ENCODE results near the gene AMN1.
"Not testable (repeated sequence)": the region's sequence is repeated elsewhere in the genome, so short reads cannot be mapped to it uniquely, and the experiment has no call there.

Gene AMN1

DNA sequence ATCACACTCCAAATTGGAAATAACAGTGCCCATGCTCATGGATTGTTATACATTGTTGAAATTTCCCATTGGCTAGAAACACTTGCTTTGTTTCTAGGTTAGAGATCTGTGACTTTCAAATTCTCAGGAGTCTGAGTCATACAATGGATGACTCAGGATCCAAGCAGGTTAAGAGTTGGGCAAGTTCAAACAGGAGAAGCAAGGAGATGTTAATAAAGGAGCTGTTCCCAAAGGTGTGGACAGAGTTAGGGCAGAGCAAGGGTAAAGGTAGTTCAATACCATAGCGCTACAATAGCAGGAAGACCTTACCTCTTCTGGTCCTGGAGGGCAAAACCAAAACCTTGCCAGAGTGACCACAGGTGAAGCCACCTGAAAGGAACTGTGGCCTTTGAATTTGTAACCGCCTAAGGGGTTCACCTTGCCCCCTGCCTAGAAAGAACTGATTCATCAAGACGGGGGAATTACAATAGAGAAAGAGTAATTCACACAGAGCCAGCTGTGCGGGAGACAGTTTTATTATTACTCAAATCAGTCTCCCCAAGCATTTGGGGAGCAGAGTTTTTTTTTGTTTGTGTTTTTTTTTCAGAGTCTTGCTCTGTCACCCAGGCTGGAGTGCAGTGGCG lies 4.2 kb upstream of the AMN1 start:
- TF ChIP-seq, protein P1, sequence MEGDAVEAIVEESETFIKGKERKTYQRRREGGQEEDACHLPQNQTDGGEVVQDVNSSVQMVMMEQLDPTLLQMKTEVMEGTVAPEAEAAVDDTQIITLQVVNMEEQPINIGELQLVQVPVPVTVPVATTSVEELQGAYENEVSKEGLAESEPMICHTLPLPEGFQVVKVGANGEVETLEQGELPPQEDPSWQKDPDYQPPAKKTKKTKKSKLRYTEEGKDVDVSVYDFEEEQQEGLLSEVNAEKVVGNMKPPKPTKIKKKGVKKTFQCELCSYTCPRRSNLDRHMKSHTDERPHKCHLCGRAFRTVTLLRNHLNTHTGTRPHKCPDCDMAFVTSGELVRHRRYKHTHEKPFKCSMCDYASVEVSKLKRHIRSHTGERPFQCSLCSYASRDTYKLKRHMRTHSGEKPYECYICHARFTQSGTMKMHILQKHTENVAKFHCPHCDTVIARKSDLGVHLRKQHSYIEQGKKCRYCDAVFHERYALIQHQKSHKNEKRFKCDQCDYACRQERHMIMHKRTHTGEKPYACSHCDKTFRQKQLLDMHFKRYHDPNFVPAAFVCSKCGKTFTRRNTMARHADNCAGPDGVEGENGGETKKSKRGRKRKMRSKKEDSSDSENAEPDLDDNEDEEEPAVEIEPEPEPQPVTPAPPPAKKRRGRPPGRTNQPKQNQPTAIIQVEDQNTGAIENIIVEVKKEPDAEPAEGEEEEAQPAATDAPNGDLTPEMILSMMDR (IDR thresholded peaks at IDR 0.05; ENCODE audit: borderline replicate concordance, insufficient read depth, low read depth, low read length), result no peak
- no peak overlapping the region for H3K4me3 ChIP-seq (ENCODE audit: low read depth, low read length)

DNA sequence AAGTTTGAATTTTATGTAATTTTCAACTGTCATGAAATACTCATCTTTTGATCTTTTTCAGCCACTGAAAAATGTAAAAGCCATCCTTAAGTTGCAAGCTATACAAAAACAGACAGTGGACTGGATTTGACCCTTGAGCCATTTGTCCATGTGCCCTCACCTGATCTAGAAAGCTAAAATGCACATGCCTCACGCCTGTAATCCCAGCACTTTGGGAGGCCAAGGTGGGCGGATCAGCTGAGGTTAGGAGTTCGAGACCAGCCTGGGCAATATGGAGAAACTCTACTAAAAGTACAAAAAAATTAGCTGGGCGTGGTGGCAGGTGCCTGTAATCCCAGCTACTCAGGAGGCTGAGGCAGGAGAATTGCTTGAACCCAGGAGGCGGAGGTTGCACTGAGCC lies 2.4 kb upstream of the AMN1 start:
- not testable (repeated sequence) for H3K4me3 ChIP-seq (ENCODE audit: low read depth, low read length)

DNA sequence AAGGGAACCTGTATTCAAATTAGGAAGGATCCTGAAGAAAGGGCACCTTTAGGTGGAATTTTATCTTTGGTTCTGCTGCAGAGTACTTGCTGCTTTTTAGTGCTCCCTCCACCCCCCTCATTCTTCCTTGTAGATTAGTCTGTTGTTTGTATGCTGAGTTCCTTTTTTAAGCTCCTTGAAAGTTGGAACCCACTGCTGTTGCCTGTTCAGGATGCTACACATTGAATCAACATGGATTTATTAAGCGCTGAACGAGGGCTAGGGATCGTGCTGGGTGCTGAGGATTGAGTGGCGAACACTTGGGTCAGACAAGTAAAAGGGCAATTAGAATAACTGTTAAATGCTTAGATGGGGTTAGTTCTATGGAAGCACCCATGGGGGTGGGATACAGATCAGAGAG lies 884 bp upstream of the AMN1 start:
- TF ChIP-seq, protein P1 (IDR thresholded peaks at IDR 0.05; ENCODE audit: borderline replicate concordance, insufficient read depth, low read depth, low read length), result no peak
- H3K4me3 ChIP-seq (ENCODE audit: low read depth, low read length), result peak overlapping the region; percentile 60

DNA sequence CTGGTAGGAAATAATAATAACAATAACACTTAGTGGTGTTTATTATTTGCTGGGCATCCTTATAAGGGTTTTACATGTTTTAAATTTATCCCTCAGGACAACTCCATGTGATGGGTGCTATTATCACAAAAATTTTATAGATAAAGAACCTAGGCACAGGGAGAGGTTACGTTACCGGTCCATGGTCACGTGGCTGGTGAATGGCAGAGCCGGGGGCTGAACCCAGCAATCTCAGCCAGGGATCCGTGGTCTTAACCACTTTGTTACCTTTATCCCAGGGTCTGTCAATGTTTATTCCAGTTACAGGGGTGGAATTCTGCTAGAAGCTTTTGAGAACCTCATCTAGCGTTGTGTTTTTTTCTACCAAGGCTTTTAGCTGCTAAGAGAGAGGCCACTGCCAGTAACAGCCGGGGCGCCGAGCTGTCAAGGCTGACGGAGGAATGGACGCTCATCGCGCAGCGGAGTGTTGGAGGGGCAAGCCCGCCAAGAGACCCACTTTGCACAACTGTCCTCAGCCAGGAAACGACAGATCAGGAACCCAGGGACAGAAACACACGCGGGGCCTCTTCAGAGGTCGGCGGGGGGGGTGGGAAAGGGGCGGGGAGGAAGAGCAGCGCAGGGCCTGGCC lies 418 bp downstream of the AMN1 start:
- TF ChIP-seq, protein P1 (IDR thresholded peaks at IDR 0.05; ENCODE audit: borderline replicate concordance, insufficient read depth, low read depth, low read length), result no peak
- peak overlapping the region; percentile 73 for H3K4me3 ChIP-seq (ENCODE audit: low read depth, low read length)

DNA sequence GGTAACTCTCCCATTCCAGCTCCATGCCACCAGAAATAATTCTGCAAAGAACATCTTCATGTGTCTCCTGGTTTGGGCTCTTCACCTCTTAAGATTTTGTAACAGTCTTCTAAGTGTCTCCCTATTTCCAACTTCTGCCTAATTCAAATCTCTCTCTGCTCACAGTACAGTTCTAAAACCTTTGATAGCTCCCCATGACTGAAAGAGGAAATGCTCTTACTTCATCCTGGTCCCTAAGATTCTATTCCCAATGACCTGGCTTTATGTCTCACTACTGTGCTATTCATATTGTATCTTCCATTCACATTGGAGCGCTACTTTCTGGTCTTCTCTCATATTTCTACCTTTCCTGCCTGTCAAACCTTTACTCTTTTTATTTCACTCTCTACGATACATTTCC lies 1.6 kb downstream of the AMN1 start:
- no peak overlapping the region for H3K4me3 ChIP-seq (ENCODE audit: low read depth, low read length)
- TF ChIP-seq, protein P1 (IDR thresholded peaks at IDR 0.05; ENCODE audit: borderline replicate concordance, insufficient read depth, low read depth, low read length), result no peak

DNA sequence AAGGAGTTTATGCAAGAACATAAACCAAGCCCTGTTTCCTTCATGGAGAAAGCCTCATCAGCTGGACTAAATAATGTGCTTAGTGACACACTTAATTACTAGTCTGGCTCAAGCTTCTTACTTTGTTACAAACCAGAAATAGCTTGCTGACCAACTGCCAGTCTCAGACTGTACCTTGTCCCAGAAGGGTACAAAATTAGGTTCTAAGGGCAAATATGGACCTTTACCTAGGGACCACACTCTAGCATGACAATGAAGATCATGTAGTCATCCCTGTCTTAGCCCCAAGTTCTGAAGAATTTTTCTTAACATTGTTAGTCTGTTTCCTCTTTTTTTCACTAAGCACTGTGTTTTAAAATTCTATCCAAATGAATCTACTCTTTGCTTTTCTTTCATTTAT lies 2.2 kb downstream of the AMN1 start:
- H3K4me3 ChIP-seq (ENCODE audit: low read depth, low read length), result no peak overlapping the region

DNA sequence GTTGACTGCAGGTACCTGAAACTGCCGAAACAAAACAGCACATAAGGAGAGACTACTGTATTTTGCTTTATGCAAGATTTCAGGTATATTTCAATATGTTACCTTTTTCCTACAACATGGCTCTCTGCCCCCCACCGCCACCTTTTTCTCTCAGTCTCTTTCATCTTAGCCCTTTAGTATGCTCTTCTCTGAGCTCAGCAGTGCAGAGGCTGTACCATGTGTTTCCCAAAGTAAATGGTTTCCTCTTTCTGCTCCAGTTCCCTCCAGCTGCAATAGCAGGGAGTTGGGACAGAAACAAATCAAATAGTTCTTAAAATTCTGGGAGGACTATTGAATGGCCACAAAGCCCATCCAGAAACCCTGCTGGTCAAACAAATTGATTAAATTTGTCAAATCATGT lies 4.3 kb downstream of the AMN1 start:
- TF ChIP-seq, protein P1 (IDR thresholded peaks at IDR 0.05; ENCODE audit: borderline replicate concordance, insufficient read depth, low read depth, low read length), result no peak
- no peak overlapping the region for H3K4me3 ChIP-seq (ENCODE audit: low read depth, low read length)

More for the DNA sequence above, 2.2 kb downstream of the AMN1 start:
- TF ChIP-seq, protein P1 (IDR thresholded peaks at IDR 0.05; ENCODE audit: borderline replicate concordance, insufficient read depth, low read depth, low read length), result no peak
